Medulla oblongata (tissue), 1 donor: ENCODE data around the gene AFAP1L1.

Source experiments
- DNase-seq: peaks from one replicate; pipeline ENCODE4 v3.0.0-alpha.2; 2015; ENCODE audit errors: extremely low spot score

The AFAP1L1 gene

GRCh38 chr5:149372076-149372795 lies 100.6 kb downstream of the AFAP1L1 start:
- no peak for DNase-seq

- DNase-seq, result no peak
Observed at GRCh38 chr5:149372932-149373331, 101.3 kb downstream of the AFAP1L1 start.

GRCh38 chr5:149374303-149374702 lies 102.6 kb downstream of the AFAP1L1 start:
- no peak for DNase-seq

GRCh38 chr5:149374801-149375200 lies 103.1 kb downstream of the AFAP1L1 start:
- no peak for DNase-seq

- DNase-seq, result no peak
Observed at GRCh38 chr5:149375434-149375833, 103.8 kb downstream of the AFAP1L1 start.

- DNase-seq, result no peak
Observed at GRCh38 chr5:149376104-149376503, 104.4 kb downstream of the AFAP1L1 start.

- no peak for DNase-seq
Observed at GRCh38 chr5:149376711-149377447, 105.2 kb downstream of the AFAP1L1 start.

GRCh38 chr5:149378241-149378820 lies 106.7 kb downstream of the AFAP1L1 start:
- no peak for DNase-seq

- DNase-seq, result no peak
Observed at GRCh38 chr5:149379177-149379761, 107.6 kb downstream of the AFAP1L1 start, which contains the start of gene IL17B. Gene IL17B, minus strand, starts transcription at chr5:149379292. Its CDS starts 67 bp downstream, at chr5:149379225.

GRCh38 chr5:149379818-149380374 lies 108.2 kb downstream of the AFAP1L1 start:
- DNase-seq, result no peak

GRCh38 chr5:149380466-149381121 lies 108.9 kb downstream of the AFAP1L1 start:
- DNase-seq, result no peak

- DNase-seq, result no peak
Observed at GRCh38 chr5:149381261-149381985, 109.8 kb downstream of the AFAP1L1 start.

- DNase-seq, result peak; percentile 57
Observed at GRCh38 chr5:149381986-149382338, 110.3 kb downstream of the AFAP1L1 start.

- no peak for DNase-seq
Observed at GRCh38 chr5:149382517-149383220, 111.0 kb downstream of the AFAP1L1 start.

- no peak for DNase-seq
Observed at GRCh38 chr5:149383399-149383798, 111.7 kb downstream of the AFAP1L1 start.

GRCh38 chr5:149386166-149386565 lies 114.5 kb downstream of the AFAP1L1 start:
- no peak for DNase-seq

- DNase-seq, result no peak
Observed at GRCh38 chr5:149387081-149387631, 115.5 kb downstream of the AFAP1L1 start.

- no peak for DNase-seq
Observed at GRCh38 chr5:149387982-149388381, 116.3 kb downstream of the AFAP1L1 start.

- no peak for DNase-seq
Observed at GRCh38 chr5:149388498-149389190, 117.0 kb downstream of the AFAP1L1 start.
